Measurements from ENCODE around the gene ILF2.
"Not testable (repeated sequence)": the region's sequence is repeated elsewhere in the genome, so short reads cannot be mapped to it uniquely, and the experiment has no call there.

Gene ILF2

GRCh38 chr1:153649137-153649862, 21.5 kb downstream of the ILF2 start:
- no peak for DNase-seq (ENCODE audit: low spot score)

GRCh38 chr1:153648000-153648643, 22.7 kb downstream of the ILF2 start:
- no peak for DNase-seq (ENCODE audit: low spot score)

- DNase-seq (ENCODE audit: low spot score): no peak
Observed at GRCh38 chr1:153647346-153647714, 23.5 kb downstream of the ILF2 start.

GRCh38 chr1:153646672-153647345, 24.0 kb downstream of the ILF2 start:
- DNase-seq (ENCODE audit: low spot score): no peak

- DNase-seq (ENCODE audit: low spot score): no peak
Observed at GRCh38 chr1:153643816-153644215, 27.0 kb downstream of the ILF2 start.

- no peak for DNase-seq (ENCODE audit: low spot score)
Observed at GRCh38 chr1:153643100-153643499, 27.7 kb downstream of the ILF2 start.

GRCh38 chr1:153642161-153642560, 28.6 kb downstream of the ILF2 start:
- no peak for DNase-seq (ENCODE audit: low spot score)

- DNase-seq (ENCODE audit: low spot score): no peak
Observed at GRCh38 chr1:153640861-153641260, 29.9 kb downstream of the ILF2 start.

GRCh38 chr1:153640213-153640612, 30.6 kb downstream of the ILF2 start:
- DNase-seq (ENCODE audit: low spot score): not testable (repeated sequence)

- no peak for DNase-seq (ENCODE audit: low spot score)
Observed at GRCh38 chr1:153639280-153639679, 31.5 kb downstream of the ILF2 start.

- DNase-seq (ENCODE audit: low spot score): no peak
Observed at GRCh38 chr1:153638261-153638660, 32.5 kb downstream of the ILF2 start.

GRCh38 chr1:153636312-153636711, 34.5 kb downstream of the ILF2 start:
- DNase-seq (ENCODE audit: low spot score): no peak

GRCh38 chr1:153635872-153636271, 34.9 kb downstream of the ILF2 start:
- DNase-seq (ENCODE audit: low spot score): no peak

GRCh38 chr1:153633754-153634665, 36.8 kb downstream of the ILF2 start, which contains the start of gene CHTOP:
Gene CHTOP (plus strand): TSS chr1:153634066. CDS start chr1:153636589, 2,523 bp downstream.
- peak; percentile 96 for DNase-seq (ENCODE audit: low spot score)

GRCh38 chr1:153633161-153633753, 37.5 kb downstream of the ILF2 start:
- DNase-seq (ENCODE audit: low spot score): no peak

GRCh38 chr1:153631047-153632022, 39.5 kb downstream of the ILF2 start:
- no peak for DNase-seq (ENCODE audit: low spot score)

GRCh38 chr1:153630384-153630783, 40.4 kb downstream of the ILF2 start:
- no peak for DNase-seq (ENCODE audit: low spot score)

GRCh38 chr1:153629971-153630370, 40.8 kb downstream of the ILF2 start:
- DNase-seq (ENCODE audit: low spot score): no peak

GRCh38 chr1:153629343-153629665, 41.5 kb downstream of the ILF2 start:
- DNase-seq (ENCODE audit: low spot score): no peak

GRCh38 chr1:153628638-153629342, 42.0 kb downstream of the ILF2 start:
- DNase-seq (ENCODE audit: low spot score): no peak
